ENCODE data around the gene SDS. TPM values are rescaled to one million over a fixed set of nuclear protein-coding genes. Genes with fewer than 3 reads are reported as not detected.

The SDS gene
- total and polyA plus RNA-seq, 2 of the 8 experiments (the other 6 are each of a cell fraction or from before 2014, with no cell fraction given) = 0.21 TPM; not detected in 1

GRCh38 chr12:113361574-113362370 lies 41.9 kb downstream of the SDS start (continued):
- TF ChIP-seq RFX5 (IDR thresholded peaks at IDR 0.05; ENCODE audit: borderline replicate concordance, low read depth, low read length) = no peak
- TF ChIP-seq JUND (IDR thresholded peaks at IDR 0.05; ENCODE audit: low read length) = no peak
